Activated CD4-positive, alpha-beta memory T cell treated with anti-CD3 and anti-CD28 coated beads, Interleukin-2, amount 10 ng/mL, durations not matched to agents 7 days and 5 days (primary cell): Measurements from ENCODE around the gene RHOC. TPM values are rescaled to one million over a fixed set of nuclear protein-coding genes. Genes with fewer than 3 reads are reported as not detected.

ENCODE experiments used
- CTCF ChIA-PET: fragments of 350-600 bp; sonication (Branson Sonifier 250); formaldehyde crosslinking; loops from one replicate; lab custom pipeline; 2021; ENCODE audit warnings: antibody characterized with exemption, inconsistent platforms; lab: Charles Lee
- POLR2A ChIA-PET: fragments of 350-600 bp; sonication (Branson Sonifier 250); formaldehyde crosslinking; loops from one replicate; lab custom pipeline; 2021; ENCODE audit warnings: antibody characterized with exemption; lab: Charles Lee
- DNase-seq: peaks from one replicate; pipeline ENCODE4 v3.0.0-alpha.2; 2020
- H3K27ac Mint-ChIP-seq: one replicate; pipeline ENCODE4 v1.8.0; 2021; ENCODE audit warnings: mild to moderate bottlenecking, mixed read lengths
- H3K27me3 Mint-ChIP-seq: one replicate; pipeline ENCODE4 v1.8.0; 2021; ENCODE audit warnings: mixed read lengths
- H3K36me3 Mint-ChIP-seq: one replicate; pipeline ENCODE4 v1.8.0; 2021; ENCODE audit warnings: low read depth, mixed read lengths
- H3K4me1 Mint-ChIP-seq: one replicate; pipeline ENCODE4 v1.8.0; 2021; ENCODE audit warnings: mixed read lengths
- H3K4me3 Mint-ChIP-seq: one replicate; pipeline ENCODE4 v1.8.0; 2021; ENCODE audit warnings: mild to moderate bottlenecking, mixed read lengths
- H3K9me3 Mint-ChIP-seq: one replicate; pipeline ENCODE4 v1.8.0; 2021; ENCODE audit warnings: mixed read lengths
- total RNA-seq, 2 experiments: library from RNA; stranded (reverse); gene quantifications; one replicate each; pipeline ENCODE4 v1.2.3, GENCODE V29; 2021

Gene RHOC
- total RNA-seq, 2 experiments from 2014 or later: 87.1 to 92.4 TPM

GRCh38 chr1:112686417-112686816, 20.5 kb downstream of the RHOC start:
- Mint-ChIP-seq H3K27ac (no peak overlapping the region), H3K9me3 (no peaks in the 10 kb centered on the region), H3K4me1 (peaks cover 4% of the 10 kb centered on the region), H3K4me3 (no peak overlapping the region), H3K27me3 (no peaks in the 10 kb centered on the region), H3K36me3 (peaks cover 25% of the 10 kb centered on the region)
- no peak for DNase-seq
- POLR2A ChIA-PET: interaction anchor here (2.3 kb wide), 1 partner anchor 11 kb away, joined by 6 read pairs; the partner anchor contains the start of gene MOV10
- CTCF ChIA-PET: no interaction called here

DNA sequence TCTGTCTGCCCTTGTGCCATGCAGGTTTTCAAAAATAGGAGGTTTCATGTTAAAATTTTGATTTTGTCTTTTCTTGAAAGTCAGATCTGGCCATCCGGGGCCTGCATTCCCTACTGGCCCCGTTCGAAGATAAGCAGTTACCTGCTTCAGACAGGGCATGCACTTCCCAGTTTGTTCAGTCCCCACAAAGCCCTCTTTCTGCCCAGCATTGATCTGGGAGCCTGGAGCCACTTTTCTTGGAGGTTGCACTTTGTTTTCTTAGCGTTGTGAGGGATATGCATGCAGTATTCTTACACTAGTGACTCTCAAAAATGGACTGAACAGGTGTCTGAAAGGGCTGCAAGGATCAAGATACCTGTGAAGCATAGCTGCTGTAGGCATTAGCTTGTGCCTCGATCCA, 21.0 kb downstream of the RHOC start:
- no peak overlapping the region for H3K4me3 Mint-ChIP-seq

GRCh38 chr1:112678605-112679004, 28.3 kb downstream of the RHOC start:
- ChIA-PET POLR2A (no interaction called here), CTCF (no interaction called here)
- no peak overlapping the region for H3K27ac Mint-ChIP-seq

More for the DNA sequence above, 21.0 kb downstream of the RHOC start:
- Mint-ChIP-seq H3K27me3 (no peaks in the 10 kb centered on the region), H3K4me1 (peaks cover 4% of the 10 kb centered on the region), H3K36me3 (peaks cover 25% of the 10 kb centered on the region), H3K9me3 (no peaks in the 10 kb centered on the region), H3K27ac (no peak overlapping the region)
- no peak for DNase-seq
- CTCF ChIA-PET: no interaction called here
- POLR2A ChIA-PET: interaction anchor here (2.3 kb wide), 1 partner anchor 11 kb away, joined by 6 read pairs; the partner anchor contains the start of gene MOV10

DNA sequence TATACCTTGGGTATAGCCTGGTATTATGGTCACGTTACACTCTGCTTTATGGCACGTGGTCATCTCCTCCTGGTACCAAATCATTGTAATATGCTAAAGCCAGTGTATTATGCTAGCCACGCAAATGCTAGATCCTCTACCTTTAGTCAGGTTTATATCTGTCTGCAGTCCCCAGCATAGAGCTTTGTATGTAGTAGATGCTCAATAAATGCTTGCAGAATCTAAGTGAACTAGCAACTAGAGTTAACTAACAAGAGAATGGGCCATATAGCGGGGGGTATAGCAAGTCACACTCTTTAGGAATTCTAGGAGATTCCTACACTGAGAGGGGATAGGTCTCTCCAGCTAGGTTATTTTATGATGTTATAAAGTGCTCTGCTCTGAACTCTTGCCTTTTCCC, 29.4 kb downstream of the RHOC start:
- H3K9me3 Mint-ChIP-seq: no peaks in the 10 kb centered on the region
- no peak overlapping the region for H3K4me3 Mint-ChIP-seq
- peaks cover 40% of the 10 kb centered on the region for H3K4me1 Mint-ChIP-seq
- H3K36me3 Mint-ChIP-seq: peaks cover 56% of the 10 kb centered on the region
- no peak overlapping the region for H3K27ac Mint-ChIP-seq
- H3K27me3 Mint-ChIP-seq: no peaks in the 10 kb centered on the region
- POLR2A ChIA-PET: interaction anchor here (4.5 kb wide), 1 partner anchor 26 kb away, joined by 46 read pairs; no protein-coding TSS in a partner anchor
- CTCF ChIA-PET: no interaction called here
- DNase-seq: no peak

More at GRCh38 chr1:112678605-112679004, 28.3 kb downstream of the RHOC start:
- H3K9me3 Mint-ChIP-seq: no peaks in the 10 kb centered on the region
- H3K4me1 Mint-ChIP-seq: peaks cover 33% of the 10 kb centered on the region
- no peak for DNase-seq
- no peak overlapping the region for H3K4me3 Mint-ChIP-seq
- no peaks in the 10 kb centered on the region for H3K27me3 Mint-ChIP-seq
- H3K36me3 Mint-ChIP-seq: peaks cover 48% of the 10 kb centered on the region

DNA sequence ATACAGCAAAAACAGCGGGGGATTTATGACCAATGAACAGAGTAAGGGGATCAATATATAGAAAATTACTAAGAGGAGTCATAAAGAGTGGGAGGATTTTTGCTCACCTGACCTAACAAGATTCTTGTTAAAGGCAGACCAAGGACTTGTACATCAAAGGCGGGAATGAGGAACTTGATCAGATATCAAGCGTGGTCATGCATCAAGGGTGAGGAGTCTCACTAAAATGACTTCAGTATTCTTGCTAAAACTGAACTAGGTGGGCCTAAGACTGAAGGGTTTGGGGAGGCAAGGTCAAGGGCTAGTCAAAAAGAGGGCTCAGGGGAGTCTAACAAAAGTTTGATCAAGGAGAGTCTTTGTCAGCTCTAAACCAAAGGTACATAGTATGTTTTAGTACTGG, 30.4 kb downstream of the RHOC start:
- Mint-ChIP-seq H3K27me3 (no peaks in the 10 kb centered on the region), H3K9me3 (no peaks in the 10 kb centered on the region), H3K36me3 (peaks cover 62% of the 10 kb centered on the region), H3K27ac (no peak overlapping the region), H3K4me1 (peaks cover 40% of the 10 kb centered on the region), H3K4me3 (peak overlapping the region; percentile 5)
- ChIA-PET POLR2A (interaction anchor here (2.0 to 5.1 kb wide), 7 partner anchors 9 to 57 kb away, joined by 6 to 101 read pairs (median 46); partner anchors contain the start of genes CAPZA1, PPM1J, RHOC and ST7L), CTCF (interaction anchor here (2.3 to 2.9 kb wide), 3 partner anchors 28 to 285 kb away, joined by 9 to 22 read pairs (median 11); no protein-coding TSS in a partner anchor)
- DNase-seq: no peak

GRCh38 chr1:112675728-112676381, 31.1 kb downstream of the RHOC start:
- peak overlapping the region; percentile 76 for H3K4me3 Mint-ChIP-seq
- H3K4me1 Mint-ChIP-seq: peaks cover 40% of the 10 kb centered on the region
- no peak for DNase-seq
- POLR2A ChIA-PET: interaction anchor here (1.4 to 5.2 kb wide), 12 partner anchors 8 to 285 kb away, joined by 3 to 101 read pairs (median 26); partner anchors contain the start of genes CAPZA1, PPM1J, RHOC and ST7L
- H3K27ac Mint-ChIP-seq: peak overlapping the region; percentile 63
- no peaks in the 10 kb centered on the region for H3K9me3 Mint-ChIP-seq
- CTCF ChIA-PET: interaction anchor here (1.6 to 3.2 kb wide), 6 partner anchors 29 to 284 kb away, joined by 8 to 22 read pairs (median 11); partner anchors contain the start of gene PPM1J
- H3K36me3 Mint-ChIP-seq: peaks cover 69% of the 10 kb centered on the region
- no peaks in the 10 kb centered on the region for H3K27me3 Mint-ChIP-seq

GRCh38 chr1:112674986-112675727, 31.8 kb downstream of the RHOC start:
- CTCF ChIA-PET: interaction anchor here (0.5 to 3.2 kb wide), 14 partner anchors 10 to 398 kb away, joined by 3 to 22 read pairs (median 6); partner anchors contain the start of genes LRIG2 and PPM1J
- Mint-ChIP-seq H3K27ac (peak overlapping the region; percentile 91), H3K4me1 (peaks cover 40% of the 10 kb centered on the region), H3K4me3 (peak overlapping the region; percentile 96), H3K36me3 (peaks cover 76% of the 10 kb centered on the region), H3K27me3 (no peaks in the 10 kb centered on the region), H3K9me3 (no peaks in the 10 kb centered on the region)
- DNase-seq: peak; percentile 41
- POLR2A ChIA-PET: interaction anchor here (0.8 to 5.2 kb wide), 26 partner anchors 9 to 284 kb away, joined by 3 to 101 read pairs (median 5); partner anchors contain the start of genes CAPZA1, PPM1J, RHOC and ST7L

DNA sequence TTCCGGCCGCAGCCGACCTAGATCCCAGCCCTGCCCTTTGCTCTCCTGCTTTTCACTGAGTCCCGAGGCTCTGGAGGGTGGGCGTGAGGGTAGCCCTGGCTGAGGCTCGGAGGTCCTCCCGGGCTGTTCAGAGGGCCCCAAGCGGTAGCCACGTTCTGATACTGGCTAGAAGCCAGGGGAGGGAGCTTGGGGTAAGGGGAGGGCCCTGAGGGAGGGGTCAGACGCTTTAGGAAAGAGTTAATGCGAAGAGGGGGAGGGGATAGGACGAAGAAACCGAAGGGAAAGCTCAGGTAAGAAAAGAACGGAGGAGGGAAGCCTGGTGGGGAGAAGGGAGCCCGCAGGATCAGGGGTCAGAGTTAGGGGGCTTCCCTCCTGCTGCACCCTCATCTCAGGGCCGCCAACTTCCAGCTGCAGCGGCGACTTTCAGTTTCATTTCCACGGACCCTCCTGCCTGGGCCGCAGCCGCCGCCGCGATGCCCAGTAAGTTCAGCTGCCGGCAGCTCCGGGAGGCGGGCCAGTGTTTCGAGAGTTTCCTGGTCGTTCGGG, 32.4 kb downstream of the RHOC start, which contains the start of gene MOV10:
MOV10 (plus strand) TSS at position 220 of the 546 bp plus-strand sequence; CDS start at position 474, 254 bp downstream.
- Mint-ChIP-seq H3K27ac (peak within 1 kb of the TSS; percentile 91), H3K27me3 (no peaks in the 10 kb centered on the region), H3K4me3 (peak within 1 kb of the TSS; percentile 96), H3K4me1 (peaks cover 43% of the 10 kb centered on the region), H3K36me3 (peaks cover 76% of the 10 kb centered on the region), H3K9me3 (no peaks in the 10 kb centered on the region)
- ChIA-PET CTCF (interaction anchor here (0.6 to 3.2 kb wide), 15 partner anchors 9 to 928 kb away, joined by 3 to 22 read pairs (median 5); partner anchors contain the start of genes LRIG2 and PPM1J), POLR2A (interaction anchor here (0.8 to 5.2 kb wide), 26 partner anchors 9 to 283 kb away, joined by 3 to 101 read pairs (median 5); partner anchors contain the start of genes CAPZA1, PPM1J, RHOC and ST7L)
- DNase-seq: peak; percentile 71

GRCh38 chr1:112673592-112674439, 33.1 kb downstream of the RHOC start:
- peaks cover 48% of the 10 kb centered on the region for H3K4me1 Mint-ChIP-seq
- ChIA-PET CTCF (interaction anchor here (0.6 to 3.2 kb wide), 16 partner anchors 8 to 927 kb away, joined by 3 to 22 read pairs (median 6); partner anchors contain the start of genes LRIG2, PPM1J and RHOC), POLR2A (interaction anchor here (0.8 to 5.2 kb wide), 20 partner anchors 11 to 283 kb away, joined by 3 to 101 read pairs (median 6); partner anchors contain the start of genes CAPZA1, PPM1J, RHOC and ST7L)
- peak overlapping the region; percentile 96 for H3K4me3 Mint-ChIP-seq
- no peaks in the 10 kb centered on the region for H3K27me3 Mint-ChIP-seq
- no peak for DNase-seq
- no peaks in the 10 kb centered on the region for H3K9me3 Mint-ChIP-seq
- H3K27ac Mint-ChIP-seq: peak overlapping the region; percentile 91
- peaks cover 79% of the 10 kb centered on the region for H3K36me3 Mint-ChIP-seq

GRCh38 chr1:112672842-112673241, 34.1 kb downstream of the RHOC start:
- peaks cover 83% of the 10 kb centered on the region for H3K36me3 Mint-ChIP-seq
- no peak for DNase-seq
- POLR2A ChIA-PET: interaction anchor here (3.7 to 5.2 kb wide), 5 partner anchors 10 to 53 kb away, joined by 19 to 101 read pairs (median 49); partner anchors contain the start of genes CAPZA1, PPM1J, RHOC and ST7L
- CTCF ChIA-PET: interaction anchor here (1.5 to 3.2 kb wide), 8 partner anchors 8 to 281 kb away, joined by 3 to 15 read pairs (median 8); partner anchors contain the start of genes PPM1J and RHOC
- H3K4me1 Mint-ChIP-seq: peaks cover 53% of the 10 kb centered on the region
- H3K27me3 Mint-ChIP-seq: no peaks in the 10 kb centered on the region
- no peaks in the 10 kb centered on the region for H3K9me3 Mint-ChIP-seq
- H3K4me3 Mint-ChIP-seq: no peak overlapping the region
- no peak overlapping the region for H3K27ac Mint-ChIP-seq

DNA sequence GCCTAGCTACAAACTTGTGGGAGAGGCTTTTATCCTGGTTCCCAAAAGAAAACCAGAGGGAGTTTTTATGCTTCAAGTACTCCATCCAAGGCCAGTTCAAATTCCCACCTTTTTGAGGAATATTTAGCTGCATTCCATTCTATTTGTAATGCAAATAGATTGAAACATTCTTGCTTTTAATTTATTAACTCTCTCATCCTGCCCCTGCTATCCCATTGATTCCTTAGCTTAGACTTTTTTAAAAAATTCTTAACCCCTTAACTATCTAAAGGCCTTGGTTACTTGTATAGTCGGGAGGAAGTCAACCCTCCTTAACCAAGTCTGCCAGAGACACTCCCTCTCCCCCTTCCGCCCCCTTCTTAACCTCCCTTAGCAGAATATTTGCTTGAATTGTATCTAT, 34.9 kb downstream of the RHOC start:
- no peaks in the 10 kb centered on the region for H3K27me3 Mint-ChIP-seq
- CTCF ChIA-PET: interaction anchor here (1.2 to 2.3 kb wide), 3 partner anchors 11 to 36 kb away, joined by 4 to 10 read pairs (median 5); partner anchors contain the start of gene RHOC
- H3K4me3 Mint-ChIP-seq: no peak overlapping the region
- no peak for DNase-seq
- no peaks in the 10 kb centered on the region for H3K9me3 Mint-ChIP-seq
- POLR2A ChIA-PET: interaction anchor here (4.7 to 5.2 kb wide), 4 partner anchors 9 to 52 kb away, joined by 32 to 101 read pairs (median 50); partner anchors contain the start of genes CAPZA1, PPM1J, RHOC and ST7L
- H3K36me3 Mint-ChIP-seq: peaks cover 85% of the 10 kb centered on the region
- peaks cover 56% of the 10 kb centered on the region for H3K4me1 Mint-ChIP-seq
- H3K27ac Mint-ChIP-seq: no peak overlapping the region
